Psoas muscle (tissue), 8 donors: Measurements from ENCODE around the gene SH3BGRL2. TPM values are rescaled to one million over a fixed set of nuclear protein-coding genes. Genes with fewer than 3 reads are reported as not detected.
A peak's percentile ranks its signal among the peaks of the same experiment; 100 is the strongest.

ENCODE experiments used
- ATAC-seq, 4 donors: fragments of 200-7000 bp; cut with Tn5 transposase; one replicate each; pipeline ENCODE4 v1.9.1; 2020; ENCODE audit warnings: moderate library complexity in 3 of 4, mild to moderate bottlenecking in 2 of 4
- DNase-seq, 2 donors: peaks; one replicate each; pipeline ENCODE4 v3.0.0-alpha.2; 2020
- H3K27ac ChIP-seq: fragments of 200-600 bp; one replicate; pipeline ENCODE4 v1.8.0; 2022
- H3K27me3 ChIP-seq, 3 donors: fragments of 200-600 bp in 1 of 3; one replicate each; pipeline versions ENCODE4 v1.6.1 to v1.8.0; 2013 to 2022; ENCODE audit warnings: low read length in 2 of 3, mild to moderate bottlenecking in 2 of 3, moderate library complexity in 1 of 3; ENCODE audit not compliant: insufficient read depth in 3 of 3
- H3K36me3 ChIP-seq, 2 donors: fragments of 200-600 bp in 1 of 2; one replicate each; pipeline versions ENCODE4 v1.6.1 to v1.8.0; 2013 to 2022; ENCODE audit warnings: low read depth in 1 of 2, mild to moderate bottlenecking in 1 of 2, moderate library complexity in 1 of 2; ENCODE audit not compliant: insufficient read depth in 1 of 2
- H3K4me1 ChIP-seq: fragments of 200-600 bp; one replicate; pipeline ENCODE4 v1.8.0; 2022
- H3K4me3 ChIP-seq: fragments of 200-600 bp; one replicate; pipeline ENCODE4 v1.8.0; 2022; ENCODE audit warnings: mild to moderate bottlenecking
- H3K9me3 ChIP-seq: fragments of 200-600 bp; one replicate; pipeline ENCODE4 v1.8.0; 2022
- WGBS, 3 donors: extraction: QIAGEN DNeasy Blood & Tissue Kit; methylation state at CpG; one replicate each; pipeline versions ENCODE4 v1.1.6 to v1.1.7; 2013; 5-methylcytosine and 5-hydroxymethylcytosine counted together
- intact Hi-C, 2 donors: fragments of 100-400 bp; cut with DNase I; formaldehyde crosslinking; loops; one replicate each; pipeline versions ENCODE4 v1.11.0 to v1.14.2; 2022
- polyA plus RNA-seq, 3 donors: library from polyadenylated mRNA; stranded (reverse); fragments of 200-250 nt; gene quantifications; one replicate each; pipeline ENCODE4 v1.2.3, GENCODE V29; 2013
- total RNA-seq, 4 donors: library from RNA; stranded (reverse); fragmentation: NEBNext Ultra II Directional in 2 of 4; extraction: Animal tissue kit (Norgen Biotek cat#: 25700) in 2 of 4; gene quantifications; one replicate each; pipeline versions ENCODE4 v1.2.1 to v1.2.4, GENCODE V29; 2021 to 2023
- TF ChIP-seq, protein P1 (sequence below): fragments of 200-600 bp; IDR thresholded peaks from one replicate; pipeline ENCODE4 v1.8.0; 2022; ENCODE audit warnings: antibody characterized with exemption
- donor health status: healthy with polysubstance abuse.
- donor health status: DM: no; HTN: no; CAD: no; lungs with moderate emphysema.
- donor health status: Bipolar disorder and iron deficiency.
- donor health status: healthy.
- donor health status: DM: yes; HTN: yes; CAD: no.
- donor health status: DM: no; HTN: no; CAD: no.
- donor health status: DM: no; HTN: no; CAD: no.
- donor health status: DM: yes; HTN: yes; CAD: no.

The SH3BGRL2 gene
- total and polyA plus RNA-seq, 7 donors: 3.5 to 9.7 (median 4.3) TPM

DNA sequence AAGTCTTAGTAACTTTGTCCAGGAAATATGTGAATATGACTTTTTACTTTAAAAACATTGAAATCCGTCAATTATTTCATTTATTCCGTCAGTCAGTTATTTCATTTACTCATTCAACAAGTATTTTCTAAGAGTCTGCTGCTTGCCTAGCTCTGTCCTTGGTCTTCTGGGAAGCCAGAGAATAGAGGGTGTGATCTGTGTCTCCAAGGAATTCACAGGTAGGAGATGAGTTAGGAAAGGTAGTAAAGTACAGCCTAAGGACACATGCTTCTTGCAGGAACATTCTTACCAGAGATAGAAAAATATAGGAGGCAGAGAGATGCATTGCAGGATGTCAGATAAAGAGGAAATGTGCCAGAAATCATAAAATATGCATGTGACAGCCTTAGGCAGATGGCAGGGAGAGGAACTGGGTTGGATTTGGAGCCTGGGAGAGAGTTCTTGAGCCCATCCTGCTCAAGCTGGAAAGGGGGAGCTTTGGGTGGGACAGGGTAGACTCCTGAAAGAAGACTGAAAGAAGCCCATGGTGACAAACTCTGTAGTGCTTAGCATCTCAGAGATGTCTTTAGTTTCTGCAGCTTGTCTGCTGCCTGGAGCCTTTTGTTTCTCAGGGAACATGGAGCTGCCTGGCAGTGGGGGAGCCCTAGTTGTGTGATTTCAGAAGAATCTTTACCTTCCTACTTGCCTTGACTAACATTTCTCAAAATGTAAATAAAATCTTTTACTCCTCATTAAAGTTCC, 3.5 kb downstream of the SH3BGRL2 start:
- intact Hi-C loops: no loop called here
- Histone ChIP-seq H3K27ac (no peak overlapping the region), H3K4me3 (no peak overlapping the region), H3K36me3 (no peaks in the 10 kb centered on the region), H3K27me3 (no peaks in the 10 kb centered on the region), H3K4me1 (no peaks in the 10 kb centered on the region), H3K9me3 (no peaks in the 10 kb centered on the region)
- TF ChIP-seq, protein P1, sequence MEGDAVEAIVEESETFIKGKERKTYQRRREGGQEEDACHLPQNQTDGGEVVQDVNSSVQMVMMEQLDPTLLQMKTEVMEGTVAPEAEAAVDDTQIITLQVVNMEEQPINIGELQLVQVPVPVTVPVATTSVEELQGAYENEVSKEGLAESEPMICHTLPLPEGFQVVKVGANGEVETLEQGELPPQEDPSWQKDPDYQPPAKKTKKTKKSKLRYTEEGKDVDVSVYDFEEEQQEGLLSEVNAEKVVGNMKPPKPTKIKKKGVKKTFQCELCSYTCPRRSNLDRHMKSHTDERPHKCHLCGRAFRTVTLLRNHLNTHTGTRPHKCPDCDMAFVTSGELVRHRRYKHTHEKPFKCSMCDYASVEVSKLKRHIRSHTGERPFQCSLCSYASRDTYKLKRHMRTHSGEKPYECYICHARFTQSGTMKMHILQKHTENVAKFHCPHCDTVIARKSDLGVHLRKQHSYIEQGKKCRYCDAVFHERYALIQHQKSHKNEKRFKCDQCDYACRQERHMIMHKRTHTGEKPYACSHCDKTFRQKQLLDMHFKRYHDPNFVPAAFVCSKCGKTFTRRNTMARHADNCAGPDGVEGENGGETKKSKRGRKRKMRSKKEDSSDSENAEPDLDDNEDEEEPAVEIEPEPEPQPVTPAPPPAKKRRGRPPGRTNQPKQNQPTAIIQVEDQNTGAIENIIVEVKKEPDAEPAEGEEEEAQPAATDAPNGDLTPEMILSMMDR: no peak
- 73 to 85% (median 80%) methylated on average over 2 of the region's 2 CpGs for WGBS, 3 donors
- DNase-seq (no peak), ATAC-seq (no peak)

DNA sequence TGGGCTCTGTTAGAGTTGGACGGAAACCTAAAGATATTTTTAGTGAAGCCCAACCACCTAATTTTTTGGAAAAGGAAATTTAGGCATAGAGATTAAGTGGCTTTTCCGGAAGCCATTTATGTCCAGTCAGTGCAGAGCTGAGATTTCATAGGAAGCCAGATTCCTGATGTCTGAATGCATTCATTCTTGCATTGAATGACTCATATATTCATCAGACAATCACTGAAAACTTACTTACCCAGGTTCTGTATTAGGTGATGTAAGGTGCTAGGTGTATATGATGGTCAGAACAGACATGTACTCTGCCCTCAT, 4.1 kb downstream of the SH3BGRL2 start:
- DNase-seq: no peak
- H3K4me1 ChIP-seq: no peaks in the 10 kb centered on the region
- H3K4me3 ChIP-seq: no peak overlapping the region
- no peaks in the 10 kb centered on the region for H3K9me3 ChIP-seq
- H3K27me3 ChIP-seq: no peaks in the 10 kb centered on the region
- no peak for ATAC-seq
- H3K36me3 ChIP-seq: no peaks in the 10 kb centered on the region
- intact Hi-C loops: no loop called here
- no peak overlapping the region for H3K27ac ChIP-seq
- 65 to 72% (median 71%) methylated on average over 2 of the region's 2 CpGs for WGBS, 3 donors
- TF ChIP-seq, protein P1: no peak

DNA sequence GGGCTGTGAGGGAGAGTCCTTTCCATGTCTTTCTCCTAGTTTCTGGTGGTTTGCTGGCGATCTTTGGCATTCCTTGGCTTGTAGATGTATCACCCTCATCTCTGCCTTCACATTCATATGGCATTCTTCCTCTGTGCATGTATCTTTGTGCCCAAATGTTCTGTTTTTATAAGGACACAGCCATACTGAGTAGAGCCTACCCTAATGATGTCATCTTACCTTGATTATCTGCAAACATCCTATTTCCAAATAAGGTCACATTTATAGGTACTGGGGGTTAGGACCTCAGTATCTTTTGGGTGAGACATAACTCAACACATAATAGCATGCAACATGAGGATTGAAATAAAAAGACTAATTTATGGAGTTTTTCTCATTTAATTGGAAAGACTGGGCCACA, 5.5 kb downstream of the SH3BGRL2 start:
- Histone ChIP-seq H3K27me3 (no peaks in the 10 kb centered on the region), H3K4me1 (no peaks in the 10 kb centered on the region), H3K36me3 (no peaks in the 10 kb centered on the region), H3K4me3 (no peak overlapping the region), H3K9me3 (no peaks in the 10 kb centered on the region), H3K27ac (no peak overlapping the region)
- intact Hi-C loops: no loop called here
- no peak for ATAC-seq
- 50 to 100% (median 98%) methylated on average over 1 of the region's 1 CpG for WGBS, 3 donors
- DNase-seq: no peak
- TF ChIP-seq, protein P1: no peak

DNA sequence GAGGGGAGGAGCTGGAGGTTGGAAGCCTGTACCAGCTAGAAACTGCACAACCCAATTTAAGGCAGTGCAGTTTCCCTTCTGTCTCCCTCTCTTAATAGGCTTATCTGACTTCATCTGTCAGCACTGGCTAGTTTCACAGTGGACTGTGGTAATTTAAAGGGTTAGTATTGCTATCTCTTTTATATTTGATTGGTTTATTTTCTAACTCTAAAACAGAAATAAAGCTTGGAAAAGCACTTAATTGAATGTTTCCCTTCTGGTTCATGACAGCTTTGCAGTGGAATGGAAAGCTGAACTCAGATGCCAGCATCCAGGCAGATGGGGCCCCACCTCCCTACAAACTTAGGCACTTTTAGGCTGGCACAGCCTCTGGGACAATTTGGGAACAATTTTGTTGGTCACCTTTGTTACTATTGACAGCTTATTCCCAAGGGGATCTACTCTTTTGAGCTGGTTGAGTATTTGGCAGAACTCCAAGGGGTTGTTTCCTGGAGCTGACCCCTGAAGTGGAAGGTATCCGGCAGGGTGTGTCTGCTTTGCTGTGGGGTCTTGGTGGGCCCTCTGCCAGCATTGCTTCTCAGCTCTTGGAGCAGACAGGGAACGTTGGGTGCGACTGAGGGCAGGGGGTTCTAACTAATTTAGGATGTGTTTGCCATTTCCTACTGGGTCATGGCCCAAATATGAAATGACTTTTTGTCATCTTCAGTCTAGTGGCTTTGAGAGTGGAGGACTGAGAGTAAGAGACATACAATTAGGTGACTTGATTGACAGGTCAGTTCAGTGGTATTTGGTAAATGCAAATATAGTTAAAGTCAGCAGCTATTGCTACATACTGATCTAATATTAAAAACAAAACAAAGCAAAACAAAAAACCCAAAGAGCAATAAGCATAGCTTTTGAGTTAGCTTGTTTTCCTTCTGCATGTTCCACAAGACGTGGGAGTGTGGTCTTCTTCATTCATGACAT, 9.3 kb downstream of the SH3BGRL2 start:
- ATAC-seq (no peak), DNase-seq (peak in 1 of 2 donors; percentile 37)
- intact Hi-C loops: no loop called here
- no peaks in the 10 kb centered on the region for H3K36me3 ChIP-seq
- no peaks in the 10 kb centered on the region for H3K27me3 ChIP-seq
- WGBS, 3 donors: 66 to 79% (median 77%) methylated on average over 4 of the region's 4 CpGs
- no peak overlapping the region for H3K27ac ChIP-seq
- TF ChIP-seq, protein P1: no peak
- no peak overlapping the region for H3K4me3 ChIP-seq
- peaks cover under 1% of the 10 kb centered on the region for H3K4me1 ChIP-seq
- H3K9me3 ChIP-seq: no peaks in the 10 kb centered on the region
